Hematopoietic multipotent progenitor cell treated with erythropoietin and hydrocortisone succinate and interleukin-3 and kit ligand, for 17 days (in vitro differentiated cells): ENCODE data around the gene VSIG4.
"Not testable (repeated sequence)": the region's sequence is repeated elsewhere in the genome, so short reads cannot be mapped to it uniquely, and the experiment has no call there.

ENCODE experiments used
- DNase-seq: peaks from one replicate; pipeline ENCODE4 v3.0.0-alpha.2; 2015; ENCODE audit warnings: low spot score

VSIG4 gene

GRCh38 chrX:65976161-65976560 lies 63.7 kb downstream of the VSIG4 start:
- DNase-seq: no peak

- not testable (repeated sequence) for DNase-seq
Measured at GRCh38 chrX:65975161-65975751, 64.6 kb downstream of the VSIG4 start.
